D721Med (cell line): ENCODE measurements around the gene RAD54L2.
A peak's percentile ranks its signal among the peaks of the same experiment; 100 is the strongest.

ENCODE experiments used
- DNase-seq: peaks from one replicate; pipeline ENCODE4 v3.0.0; 2011; ENCODE audit warnings: low spot score; ENCODE audit not compliant: insufficient read length
- FAIRE-seq: peaks from 2 replicates; lab custom pipeline; 2011; peaks lifted over from hg19 to GRCh38; lab: Jason Lieb, UNC
- TF ChIP-seq, protein P1 (sequence below): IDR thresholded peaks from 2 replicates; pipeline ENCODE4 v1.5.1; 2012; ENCODE audit warnings: mild to moderate bottlenecking, control low read depth; ENCODE audit not compliant: insufficient read depth; ENCODE audit errors: missing control alignments

Gene RAD54L2

GRCh38 chr3:51538459-51539290 is at the start of gene RAD54L2:
TSS of gene RAD54L2 (plus strand) at chr3:51538719. CDS start at chr3:51590421, 51,702 bp downstream.
- DNase-seq (peak; percentile 53), FAIRE-seq (no peak)
- TF ChIP-seq, protein P1, sequence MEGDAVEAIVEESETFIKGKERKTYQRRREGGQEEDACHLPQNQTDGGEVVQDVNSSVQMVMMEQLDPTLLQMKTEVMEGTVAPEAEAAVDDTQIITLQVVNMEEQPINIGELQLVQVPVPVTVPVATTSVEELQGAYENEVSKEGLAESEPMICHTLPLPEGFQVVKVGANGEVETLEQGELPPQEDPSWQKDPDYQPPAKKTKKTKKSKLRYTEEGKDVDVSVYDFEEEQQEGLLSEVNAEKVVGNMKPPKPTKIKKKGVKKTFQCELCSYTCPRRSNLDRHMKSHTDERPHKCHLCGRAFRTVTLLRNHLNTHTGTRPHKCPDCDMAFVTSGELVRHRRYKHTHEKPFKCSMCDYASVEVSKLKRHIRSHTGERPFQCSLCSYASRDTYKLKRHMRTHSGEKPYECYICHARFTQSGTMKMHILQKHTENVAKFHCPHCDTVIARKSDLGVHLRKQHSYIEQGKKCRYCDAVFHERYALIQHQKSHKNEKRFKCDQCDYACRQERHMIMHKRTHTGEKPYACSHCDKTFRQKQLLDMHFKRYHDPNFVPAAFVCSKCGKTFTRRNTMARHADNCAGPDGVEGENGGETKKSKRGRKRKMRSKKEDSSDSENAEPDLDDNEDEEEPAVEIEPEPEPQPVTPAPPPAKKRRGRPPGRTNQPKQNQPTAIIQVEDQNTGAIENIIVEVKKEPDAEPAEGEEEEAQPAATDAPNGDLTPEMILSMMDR, result peak; percentile 9

DNA sequence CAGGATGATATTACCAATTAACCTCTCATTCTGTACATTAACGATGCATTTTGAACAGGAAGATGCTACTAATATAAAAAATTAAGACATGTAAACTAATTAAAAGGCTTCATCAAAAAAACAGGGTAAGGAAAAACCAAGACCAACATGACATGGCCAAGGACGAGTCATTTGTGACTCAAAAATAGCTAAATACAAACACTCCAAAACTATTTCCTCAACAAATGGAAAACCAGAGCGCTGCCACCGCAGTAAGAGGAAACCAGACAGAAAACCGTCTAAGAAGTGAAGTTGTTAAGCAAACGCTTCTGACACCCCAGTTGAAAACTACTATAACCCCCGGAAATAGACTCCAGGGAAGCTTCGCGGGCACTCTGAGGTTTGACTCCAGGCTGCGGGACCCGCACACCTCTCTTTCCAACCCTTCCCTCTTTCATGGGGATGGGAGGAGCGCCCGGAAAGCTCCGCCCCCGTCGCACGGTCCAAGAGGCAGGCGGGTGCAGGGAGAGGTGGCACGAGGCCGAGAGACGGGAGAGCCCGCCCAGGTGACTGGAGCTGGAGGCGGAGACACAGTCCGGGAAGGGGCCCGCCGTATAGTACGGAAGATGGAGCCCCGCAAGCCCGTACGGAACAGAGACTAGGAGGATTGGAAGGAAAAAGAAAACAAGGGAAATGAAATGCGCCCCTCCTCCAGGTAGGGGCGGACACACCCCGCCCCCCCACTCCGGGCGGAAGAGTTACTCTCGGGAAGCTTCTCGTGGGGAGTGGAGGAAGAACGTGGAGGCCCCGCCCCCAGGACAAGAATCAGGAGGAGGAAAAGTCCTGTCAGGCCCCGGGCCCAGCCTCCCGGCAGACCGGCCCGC is 39.4 kb upstream of the RAD54L2 start:
- DNase-seq (peak; percentile 73), FAIRE-seq (no peak)
- TF ChIP-seq, protein P1, result no peak

DNA sequence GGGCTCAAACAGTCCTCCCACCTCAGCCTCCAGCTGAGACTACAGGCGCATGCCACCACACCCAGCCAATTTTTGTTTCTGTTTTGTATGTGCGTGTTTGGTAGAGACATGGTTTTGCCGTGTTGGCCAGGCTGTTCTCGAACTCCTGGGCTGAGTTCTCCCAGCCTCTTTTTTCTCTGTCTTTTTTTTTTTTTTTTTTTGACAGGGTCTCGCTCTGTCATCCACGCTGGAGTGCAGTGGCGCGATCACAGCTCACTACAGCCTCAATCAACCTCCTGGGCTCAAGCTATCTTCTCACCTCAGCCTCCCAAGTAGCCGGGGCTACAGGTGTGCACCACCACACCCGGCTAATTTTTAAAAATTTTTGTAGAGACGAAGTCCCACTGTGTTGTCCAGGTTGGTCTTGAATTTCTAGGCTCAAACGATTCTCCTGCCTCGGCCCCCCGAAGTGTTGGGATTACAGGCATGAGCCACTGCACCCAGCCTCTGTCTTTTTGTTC is 37.8 kb upstream of the RAD54L2 start:
- TF ChIP-seq, protein P1, result no peak
- FAIRE-seq (no peak), DNase-seq (no peak)

DNA sequence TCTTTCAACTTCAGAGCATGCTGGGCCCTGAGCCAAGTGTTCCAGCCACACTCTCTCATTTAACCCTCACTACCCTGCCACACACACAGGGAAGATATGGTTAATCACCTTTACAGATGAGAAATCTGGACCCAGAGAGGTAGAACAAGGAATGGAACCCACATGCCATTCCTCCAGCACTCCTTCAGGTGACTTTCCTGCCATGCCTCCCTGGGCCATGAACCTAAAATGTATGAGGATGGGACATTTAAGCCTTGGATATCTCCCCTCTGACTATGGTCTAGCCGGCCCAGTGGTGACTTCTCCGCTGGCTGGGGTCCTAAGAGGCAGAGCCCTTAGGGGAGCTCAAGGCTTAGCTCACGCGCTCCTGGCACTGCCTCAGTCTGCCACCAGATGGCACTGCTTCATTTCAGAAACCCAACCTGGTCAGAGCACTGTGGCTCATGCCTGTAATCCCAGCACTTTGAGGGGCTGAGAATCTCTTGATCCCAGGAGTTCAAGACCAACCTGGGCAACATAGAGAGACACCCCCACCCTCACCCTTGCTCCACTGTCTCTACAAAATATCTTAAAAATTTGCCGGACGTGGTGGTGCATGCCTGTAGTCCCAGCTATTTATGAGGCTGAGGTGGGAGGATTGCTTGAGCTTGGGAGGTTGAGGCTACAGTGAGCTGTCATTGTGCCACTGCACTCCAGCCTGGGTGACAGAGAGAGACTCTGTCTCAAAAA is 36.5 kb upstream of the RAD54L2 start:
- TF ChIP-seq, protein P1, result peak; percentile 98
- DNase-seq, result no peak
- FAIRE-seq, result no peak

DNA sequence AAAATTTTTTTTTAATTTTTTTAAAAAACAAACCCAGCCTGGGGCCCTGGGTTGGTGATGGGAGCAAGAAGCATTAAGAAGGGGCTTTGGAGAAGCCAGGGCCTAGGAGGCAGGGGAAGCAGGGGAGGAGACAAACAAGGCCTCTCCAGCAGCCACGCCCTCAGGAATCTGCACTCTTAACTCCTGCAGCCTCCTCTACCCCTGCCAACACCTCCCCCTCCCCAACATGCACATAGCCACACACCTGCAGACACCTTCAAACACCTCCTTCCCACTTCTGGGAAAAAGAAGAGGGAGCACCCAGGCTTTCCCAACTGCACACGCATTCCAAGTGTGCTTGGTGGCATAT is 36.0 kb upstream of the RAD54L2 start:
- no peak for DNase-seq

DNA sequence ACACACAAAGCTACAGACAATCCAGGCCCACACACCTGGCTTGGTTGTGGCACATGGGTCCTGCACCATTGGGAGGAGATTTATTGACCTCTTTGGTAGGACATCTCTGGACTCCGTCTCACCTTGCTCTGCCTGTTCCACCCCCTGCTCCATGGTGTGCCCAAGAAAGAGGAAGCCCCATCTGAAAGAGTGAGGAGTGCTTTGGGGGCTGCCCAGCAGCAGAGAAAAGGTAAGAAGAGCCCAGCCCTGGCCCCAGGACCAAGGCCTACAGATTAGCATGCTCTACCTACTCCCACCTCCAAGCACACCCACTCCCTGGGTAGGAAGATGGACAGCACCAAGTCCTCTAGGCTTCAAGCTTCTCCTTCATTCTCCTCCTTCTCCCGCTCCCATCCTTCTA is 35.5 kb upstream of the RAD54L2 start:
- no peak for FAIRE-seq
- TF ChIP-seq, protein P1, result no peak

More for the DNA sequence above, 36.0 kb upstream of the RAD54L2 start:
- FAIRE-seq, result no peak
- TF ChIP-seq, protein P1, result no peak

More for the DNA sequence above, 35.5 kb upstream of the RAD54L2 start:
- no peak for DNase-seq
